PC-3 (cell line): Measurements from ENCODE around the gene SEC14L1. TPM values are rescaled to one million over a fixed set of nuclear protein-coding genes. Genes with fewer than 3 reads are reported as not detected.
A peak's percentile ranks its signal among the peaks of the same experiment; 100 is the strongest.

ENCODE experiments used
- ATAC-seq: fragments of 200-7000 bp; cut with Tn5 transposase; 2 replicates; pipeline ENCODE4 v1.9.1; 2020; ENCODE audit warnings: mild to moderate bottlenecking, moderate library complexity
- BruUV-seq: library from RNA; stranded (reverse); fragments of 400-500 nt; replicated peaks from 2 replicates; lab custom pipeline; 2021; lab: Mats Ljungman, UMichigan
- CTCF ChIA-PET: fragments of 300-600 bp; sonication (Branson Sonifier 250); formaldehyde crosslinking; loops from one replicate; lab custom pipeline; 2022; ENCODE audit warnings: antibody characterized with exemption; lab: Charles Lee
- POLR2A ChIA-PET: fragments of 300-600 bp; sonication (Branson Sonifier 250); formaldehyde crosslinking; loops from one replicate; lab custom pipeline; 2022; ENCODE audit warnings: antibody characterized with exemption; ENCODE audit not compliant: unreplicated experiment; lab: Charles Lee
- DNase-seq: peaks from one replicate; pipeline ENCODE4 v3.0.0-alpha.2; 2015
- H2AFZ ChIP-seq: fragments of 300-600 bp; sonication (generic); 2 replicates; pipeline ENCODE4 v1.6.0; 2016; ENCODE audit warnings: antibody characterized with exemption, low read length
- H3F3A ChIP-seq: fragments of 300-600 bp; sonication (generic); one replicate; pipeline ENCODE4 v1.6.0; 2017; ENCODE audit warnings: antibody characterized with exemption, low read length, control low read depth, mild to moderate bottlenecking; ENCODE audit not compliant: unreplicated experiment
- H3K27ac ChIP-seq: fragments of 300-600 bp; sonication (generic); 2 replicates; pipeline ENCODE4 v1.5.1; 2016; ENCODE audit warnings: mild to moderate bottlenecking, low read length
- H3K27me3 ChIP-seq: fragments of 300-600 bp; sonication (generic); 2 replicates; pipeline ENCODE4 v1.6.1; 2016; ENCODE audit warnings: low read length, mixed read lengths
- H3K36me3 ChIP-seq: fragments of 300-600 bp; sonication (generic); 2 replicates; pipeline ENCODE4 v1.6.1; 2016; ENCODE audit warnings: low read depth, mixed run types, low read length, mixed read lengths
- H3K4me1 ChIP-seq: fragments of 300-600 bp; sonication (generic); 2 replicates; pipeline ENCODE4 v1.5.1; 2016; ENCODE audit warnings: low read length; ENCODE audit not compliant: insufficient read depth
- H3K4me2 ChIP-seq: fragments of 300-600 bp; sonication (generic); 2 replicates; pipeline ENCODE4 v1.6.0; 2016; ENCODE audit warnings: low read length
- H3K4me3 ChIP-seq: fragments of 300-600 bp; sonication (generic); 2 replicates; pipeline ENCODE4 v1.5.1; 2016; ENCODE audit warnings: mild to moderate bottlenecking, low read length, mixed read lengths
- H3K79me2 ChIP-seq: fragments of 300-600 bp; sonication (generic); 2 replicates; pipeline ENCODE4 v1.6.1; 2017; ENCODE audit warnings: low read length, mixed read lengths
- H3K9ac ChIP-seq: fragments of 300-600 bp; sonication (generic); 2 replicates; pipeline ENCODE4 v1.6.0; 2016; ENCODE audit warnings: mild to moderate bottlenecking, low read length
- H3K9me2 ChIP-seq: fragments of 300-600 bp; sonication (generic); replicated peaks from 2 replicates; pipeline ENCODE4 v1.6.1; 2016; ENCODE audit warnings: mixed run types, low read length, mixed read lengths
- H3K9me3 ChIP-seq: fragments of 300-600 bp; sonication (generic); 2 replicates; pipeline ENCODE4 v1.6.1; 2016; ENCODE audit warnings: low read length, mixed read lengths
- H4K20me1 ChIP-seq: fragments of 300-600 bp; sonication (generic); 2 replicates; pipeline ENCODE4 v1.6.1; 2016; ENCODE audit warnings: low read length, mixed read lengths
- EZH2 ChIP-seq: fragments of 300-600 bp; sonication (generic); IDR thresholded peaks from one replicate; pipeline ENCODE4 v1.6.1; 2017; ENCODE audit warnings: antibody characterized with exemption, mild to moderate bottlenecking, low read length; ENCODE audit not compliant: unreplicated experiment
- EZH2phosphoT487 ChIP-seq: fragments of 300-600 bp; sonication (generic); IDR thresholded peaks from 2 replicates; pipeline ENCODE4 v1.6.1; 2018; ENCODE audit warnings: mild to moderate bottlenecking, antibody characterized with exemption, low read length, borderline replicate concordance
- intact Hi-C: fragments of 100-400 bp; cut with micrococcal nuclease; formaldehyde crosslinking; loops from 2 replicates; pipeline ENCODE4 v1.9.0; 2023
- total RNA-seq: library from RNA; depleted of rRNA; stranded (reverse); fragments of >200 nt; gene quantifications from 2 replicates; pipeline ENCODE4 v1.2.3, GENCODE V29; 2014
- TF ChIP-seq, protein P1 (sequence below): fragments of 300-600 bp; sonication (generic); conservative IDR thresholded peaks from 2 replicates; pipeline ENCODE4 v1.5.1; 2017; ENCODE audit warnings: antibody characterized with exemption, low read depth, mild to moderate bottlenecking, low read length

Gene SEC14L1
- total RNA-seq, 1 experiment from 2014 or later: 39.8 TPM

DNA sequence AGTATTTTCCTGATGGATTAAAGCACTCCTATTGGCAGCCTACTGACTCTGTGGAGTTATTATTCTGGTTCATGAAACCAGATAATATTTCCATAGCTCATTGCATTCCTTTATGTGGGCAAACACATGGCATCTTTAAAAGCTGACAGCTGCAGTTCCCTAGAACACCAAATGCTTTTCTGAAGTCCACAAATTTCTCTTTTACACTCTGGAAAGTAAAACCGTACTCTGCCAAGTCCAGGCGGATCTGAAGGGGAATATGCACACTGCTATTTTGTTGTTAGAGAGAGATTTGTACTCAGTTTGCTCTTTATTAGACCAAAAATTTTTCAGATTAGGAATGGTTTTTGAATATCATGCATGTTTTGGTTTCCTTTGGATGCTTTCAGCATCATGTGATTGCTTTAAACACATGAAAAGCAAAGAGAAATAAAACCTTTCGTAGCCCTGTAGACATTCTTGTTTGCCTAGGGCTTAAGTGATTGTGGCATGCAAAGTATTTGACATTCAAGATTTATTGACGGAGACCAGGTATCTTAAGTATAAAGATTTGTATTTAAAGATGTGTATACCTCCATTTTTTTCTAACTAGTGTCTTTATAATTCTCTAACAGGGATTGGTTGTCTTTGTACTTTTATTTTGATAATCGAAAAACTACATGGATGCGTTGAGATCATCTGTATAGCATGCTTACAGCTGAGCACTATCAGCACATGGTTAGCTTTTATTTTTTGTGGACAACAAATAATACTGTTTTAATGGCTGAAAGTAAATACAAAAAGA lies 19.5 kb downstream of the SEC14L1 start:
- H3K4me2 ChIP-seq: no peak overlapping the region
- H3K9ac ChIP-seq: no peak overlapping the region
- BruUV-seq: no TSS peak
- peaks cover 31% of the 10 kb centered on the region for H3K36me3 ChIP-seq
- no peak overlapping the region for H3K4me3 ChIP-seq
- peak; percentile 59 for ATAC-seq
- peaks cover 13% of the 10 kb centered on the region; the same call in 1 of the 2 replicates for H4K20me1 ChIP-seq
- no peaks in the 10 kb centered on the region; the same call in 1 of the 2 replicates for H3K9me3 ChIP-seq
- H3K27ac ChIP-seq: no peak overlapping the region
- H3K9me2 ChIP-seq: no peaks in the 10 kb centered on the region
- peaks cover 6% of the 10 kb centered on the region; the same call in 1 of the 2 replicates for H3K4me1 ChIP-seq
- no peak for DNase-seq
- H3F3A ChIP-seq: no peaks in the 10 kb centered on the region
- intact Hi-C loops: no loop called here
- peaks cover 92% of the 10 kb centered on the region for H3K79me2 ChIP-seq
- H2AFZ ChIP-seq: no peak overlapping the region
- TF ChIP-seq EZH2 (no peak), EZH2phosphoT487 (no peak)
- TF ChIP-seq, protein P1, sequence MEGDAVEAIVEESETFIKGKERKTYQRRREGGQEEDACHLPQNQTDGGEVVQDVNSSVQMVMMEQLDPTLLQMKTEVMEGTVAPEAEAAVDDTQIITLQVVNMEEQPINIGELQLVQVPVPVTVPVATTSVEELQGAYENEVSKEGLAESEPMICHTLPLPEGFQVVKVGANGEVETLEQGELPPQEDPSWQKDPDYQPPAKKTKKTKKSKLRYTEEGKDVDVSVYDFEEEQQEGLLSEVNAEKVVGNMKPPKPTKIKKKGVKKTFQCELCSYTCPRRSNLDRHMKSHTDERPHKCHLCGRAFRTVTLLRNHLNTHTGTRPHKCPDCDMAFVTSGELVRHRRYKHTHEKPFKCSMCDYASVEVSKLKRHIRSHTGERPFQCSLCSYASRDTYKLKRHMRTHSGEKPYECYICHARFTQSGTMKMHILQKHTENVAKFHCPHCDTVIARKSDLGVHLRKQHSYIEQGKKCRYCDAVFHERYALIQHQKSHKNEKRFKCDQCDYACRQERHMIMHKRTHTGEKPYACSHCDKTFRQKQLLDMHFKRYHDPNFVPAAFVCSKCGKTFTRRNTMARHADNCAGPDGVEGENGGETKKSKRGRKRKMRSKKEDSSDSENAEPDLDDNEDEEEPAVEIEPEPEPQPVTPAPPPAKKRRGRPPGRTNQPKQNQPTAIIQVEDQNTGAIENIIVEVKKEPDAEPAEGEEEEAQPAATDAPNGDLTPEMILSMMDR: no peak
- CTCF ChIA-PET: interaction anchor here (0.6 kb wide), 2 partner anchors 65 to 187 kb away, joined by 3 to 5 read pairs; no protein-coding TSS in a partner anchor
- no peaks in the 10 kb centered on the region for H3K27me3 ChIP-seq
- POLR2A ChIA-PET: no interaction called here

DNA sequence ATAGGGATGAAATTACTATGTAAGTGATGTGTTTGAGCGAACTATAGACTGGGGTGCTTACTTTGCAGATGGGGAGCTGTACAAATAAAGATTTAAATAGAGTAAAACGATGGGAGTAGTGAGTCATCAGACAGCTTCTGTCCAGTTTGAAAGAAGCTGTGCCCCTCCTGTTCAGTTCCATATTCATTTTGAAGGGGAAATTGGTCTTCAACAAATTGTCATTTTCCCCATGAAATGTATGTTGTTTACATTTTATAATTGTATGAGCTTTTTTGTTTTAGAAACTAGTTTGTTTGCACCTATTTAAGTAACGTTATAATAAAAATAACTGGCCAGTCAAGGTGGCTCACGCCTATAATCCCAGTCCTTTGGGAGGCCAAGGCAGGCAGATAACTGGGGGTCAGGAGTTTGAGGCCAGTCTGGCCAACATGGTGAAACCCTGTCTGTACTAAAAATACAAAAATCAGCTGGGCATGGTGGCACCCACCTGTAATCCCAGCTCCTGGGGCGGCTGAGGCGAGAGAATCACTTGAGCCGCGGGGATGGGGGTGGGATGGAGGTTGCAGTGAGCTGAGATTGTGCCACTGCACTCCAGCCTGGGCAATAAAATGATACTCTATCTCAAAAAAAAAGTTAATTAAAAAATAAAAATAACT lies 20.2 kb downstream of the SEC14L1 start:
- H3K9ac ChIP-seq: no peak overlapping the region
- intact Hi-C loops: no loop called here
- peaks cover 6% of the 10 kb centered on the region; the same call in 1 of the 2 replicates for H3K4me1 ChIP-seq
- ATAC-seq (peak; percentile 22; the same call in 1 of the 2 replicates), DNase-seq (no peak)
- H3K9me3 ChIP-seq: peaks cover 4% of the 10 kb centered on the region; the same call in 1 of the 2 replicates
- no peak overlapping the region for H3K27ac ChIP-seq
- no peaks in the 10 kb centered on the region for H3K27me3 ChIP-seq
- peaks cover 92% of the 10 kb centered on the region for H3K79me2 ChIP-seq
- no peak overlapping the region for H3K4me2 ChIP-seq
- BruUV-seq: no TSS peak
- no peak overlapping the region for H3K4me3 ChIP-seq
- peaks cover 37% of the 10 kb centered on the region for H3K36me3 ChIP-seq
- no peak overlapping the region for H2AFZ ChIP-seq
- TF ChIP-seq EZH2phosphoT487 (no peak), EZH2 (no peak)
- TF ChIP-seq, protein P1: no peak
- no peaks in the 10 kb centered on the region for H3F3A ChIP-seq
- ChIA-PET POLR2A (no interaction called here), CTCF (interaction anchor here (0.6 kb wide), 1 partner anchor 65 kb away, joined by 5 read pairs; no protein-coding TSS in a partner anchor)
- H3K9me2 ChIP-seq: no peaks in the 10 kb centered on the region
- H4K20me1 ChIP-seq: peaks cover 13% of the 10 kb centered on the region; the same call in 1 of the 2 replicates
